D721Med (cell line): Measurements from ENCODE around the gene CIB4.

Experiments used
- DNase-seq: peaks from one replicate; pipeline ENCODE4 v3.0.0; 2011; ENCODE audit warnings: low spot score; ENCODE audit not compliant: insufficient read length
- FAIRE-seq: peaks from 2 replicates; lab custom pipeline; 2011; peaks lifted over from hg19 to GRCh38; lab: Jason Lieb, UNC
- CTCF ChIP-seq: IDR thresholded peaks from 2 replicates; pipeline ENCODE4 v1.5.1; 2012; ENCODE audit warnings: mild to moderate bottlenecking, control low read depth; ENCODE audit not compliant: insufficient read depth; ENCODE audit errors: missing control alignments

The CIB4 gene

DNA sequence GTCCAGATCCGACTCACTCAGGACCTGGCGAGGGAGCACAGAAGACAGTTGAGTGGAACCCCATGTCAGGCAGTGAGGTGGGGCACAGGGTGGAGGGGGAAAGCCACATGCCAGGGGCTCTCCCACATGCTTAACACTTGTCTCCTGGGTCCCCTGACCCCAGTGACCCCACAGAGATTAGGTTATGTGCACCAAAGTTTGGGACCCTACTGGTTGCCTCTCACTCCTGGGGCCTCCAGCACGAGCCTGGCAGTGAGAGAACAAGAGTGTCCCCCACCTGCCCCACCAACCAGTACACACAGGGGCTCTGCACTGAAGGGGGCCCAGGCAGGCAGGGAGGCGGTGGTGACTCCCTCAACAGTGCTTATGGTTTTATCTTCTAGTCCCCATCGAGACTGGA lies 58.3 kb downstream of the CIB4 start:
- FAIRE-seq (no peak), DNase-seq (no peak)
- TF ChIP-seq CTCF: no peak

GRCh38 chr2:26581991-26582842 lies 58.9 kb downstream of the CIB4 start:
- TF ChIP-seq CTCF: no peak
- DNase-seq: no peak

GRCh38 chr2:26581266-26581990 lies 59.7 kb downstream of the CIB4 start:
- no peak for FAIRE-seq
- no peak for TF ChIP-seq CTCF
- no peak for DNase-seq

More at GRCh38 chr2:26581991-26582842, 58.9 kb downstream of the CIB4 start:
- no peak for FAIRE-seq

DNA sequence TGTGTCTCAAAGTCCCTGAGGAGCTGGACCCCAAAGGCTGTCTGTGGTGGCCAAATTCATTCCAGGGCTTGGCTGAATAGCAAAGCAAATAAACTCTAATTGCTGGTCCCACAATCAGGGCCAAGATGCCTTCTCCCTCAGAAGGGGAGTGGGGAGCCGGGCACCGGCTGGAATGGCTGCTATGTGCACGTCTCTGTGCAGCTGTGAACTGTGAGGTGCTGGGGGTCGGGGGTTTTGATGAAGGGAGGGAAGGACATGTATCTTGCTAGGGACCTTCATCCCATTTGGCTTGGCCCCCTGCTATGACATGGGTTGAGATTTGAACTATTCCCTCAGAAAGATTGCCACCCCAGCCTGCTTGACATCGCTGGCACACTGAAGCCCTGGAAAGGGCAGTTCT lies 60.4 kb downstream of the CIB4 start:
- DNase-seq (no peak), FAIRE-seq (no peak)
- no peak for TF ChIP-seq CTCF

GRCh38 chr2:26580151-26580550 lies 61.0 kb downstream of the CIB4 start:
- no peak for DNase-seq
- no peak for FAIRE-seq
- no peak for TF ChIP-seq CTCF

DNA sequence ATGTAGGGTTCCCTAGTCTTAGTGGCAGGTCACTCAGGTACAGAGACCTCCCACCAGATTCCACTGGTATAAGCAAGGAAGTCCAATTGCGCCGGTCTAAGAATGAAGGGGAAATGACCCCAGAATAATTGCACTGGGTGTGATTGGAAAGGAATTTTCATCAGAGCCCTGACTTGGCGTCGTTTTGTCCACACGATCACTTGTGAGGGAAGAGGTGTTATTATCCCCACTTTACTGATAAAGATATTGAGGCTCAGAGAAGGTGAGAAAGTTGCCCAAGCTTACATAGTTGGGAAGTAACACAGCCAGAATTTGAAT lies 61.5 kb downstream of the CIB4 start:
- no peak for FAIRE-seq
- DNase-seq: no peak
- no peak for TF ChIP-seq CTCF
